GM12892 (cell line): ENCODE data around the gene MT1M.

Source experiments
- POLR2A ChIP-seq: IDR thresholded peaks from 2 replicates; pipeline ENCODE4 v1.6.1; 2011; ENCODE audit warnings: low read depth, low read length, control low read depth
- POLR2AphosphoS5 ChIP-seq: IDR thresholded peaks from 2 replicates; pipeline ENCODE4 v1.6.1; 2011; ENCODE audit warnings: low read depth, low read length, control low read depth
- TAF1 ChIP-seq: IDR thresholded peaks from 2 replicates; pipeline ENCODE4 v1.6.1; 2011; ENCODE audit warnings: low read depth, mild to moderate bottlenecking, control low read depth, low read length, borderline replicate concordance

DNA sequence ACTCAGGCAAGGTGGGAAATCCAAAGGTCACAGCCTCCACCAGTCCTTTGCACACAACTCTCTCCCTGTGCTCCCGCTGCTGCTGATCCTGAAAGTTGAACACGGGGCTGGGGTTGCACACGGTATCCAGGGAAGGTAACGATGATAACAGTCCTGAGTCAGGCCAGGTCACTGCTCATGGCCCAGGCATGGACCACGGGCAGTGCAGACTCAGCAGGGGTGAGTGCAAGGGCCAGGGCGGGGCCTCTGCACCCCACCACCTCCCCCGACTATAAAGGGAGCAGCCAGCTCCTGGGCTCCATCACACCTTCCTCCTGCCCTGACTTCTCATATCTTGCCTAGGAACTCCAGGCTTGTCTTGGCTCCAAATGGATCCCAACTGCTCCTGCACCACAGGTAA lies 19.1 kb downstream of the MT1M start, which contains the start of gene MT1B:
- TF ChIP-seq POLR2A (no peak), TAF1 (no peak), POLR2AphosphoS5 (no peak)
